Measurements from ENCODE around the gene SMC3.
"Not testable (repeated sequence)": the region's sequence is repeated elsewhere in the genome, so short reads cannot be mapped to it uniquely, and the experiment has no call there.

The SMC3 gene

GRCh38 chr10:110625951-110626855 lies 58.7 kb downstream of the SMC3 start:
- DNase-seq (ENCODE audit: low read depth in 2 of 2) = no peak

- no peak for DNase-seq (ENCODE audit: low read depth in 2 of 2)
Measured at GRCh38 chr10:110628161-110628560, 60.7 kb downstream of the SMC3 start.

- no peak for DNase-seq (ENCODE audit: low read depth in 2 of 2)
Measured at GRCh38 chr10:110629680-110630191, 62.2 kb downstream of the SMC3 start.

- DNase-seq (ENCODE audit: low read depth in 2 of 2) = no peak
Measured at GRCh38 chr10:110631934-110632333, 64.4 kb downstream of the SMC3 start.

GRCh38 chr10:110632591-110633215 lies 65.2 kb downstream of the SMC3 start:
- no peak for DNase-seq (ENCODE audit: low read depth in 2 of 2)

- DNase-seq (ENCODE audit: low read depth in 2 of 2) = no peak
Measured at GRCh38 chr10:110634527-110635209, 67.2 kb downstream of the SMC3 start.

GRCh38 chr10:110636572-110636931 lies 69.1 kb downstream of the SMC3 start:
- DNase-seq (ENCODE audit: low read depth in 2 of 2) = no peak

- DNase-seq (ENCODE audit: low read depth in 2 of 2) = no peak
Measured at GRCh38 chr10:110636932-110637557, 69.5 kb downstream of the SMC3 start.

- no peak for DNase-seq (ENCODE audit: low read depth in 2 of 2)
Measured at GRCh38 chr10:110637558-110638053, 70.1 kb downstream of the SMC3 start.

GRCh38 chr10:110638319-110638718 lies 70.8 kb downstream of the SMC3 start:
- no peak for DNase-seq (ENCODE audit: low read depth in 2 of 2)

GRCh38 chr10:110639046-110639445 lies 71.6 kb downstream of the SMC3 start:
- DNase-seq (ENCODE audit: low read depth in 2 of 2) = not testable (repeated sequence)

GRCh38 chr10:110639858-110640257 lies 72.4 kb downstream of the SMC3 start:
- DNase-seq (ENCODE audit: low read depth in 2 of 2) = not testable (repeated sequence)

GRCh38 chr10:110641256-110641655 lies 73.8 kb downstream of the SMC3 start:
- no peak for DNase-seq (ENCODE audit: low read depth in 2 of 2)

GRCh38 chr10:110642204-110643034 lies 74.9 kb downstream of the SMC3 start:
- no peak for DNase-seq (ENCODE audit: low read depth in 2 of 2)

- no peak for DNase-seq (ENCODE audit: low read depth in 2 of 2)
Measured at GRCh38 chr10:110643035-110643652, 75.6 kb downstream of the SMC3 start.

- DNase-seq (ENCODE audit: low read depth in 2 of 2) = no peak
Measured at GRCh38 chr10:110643653-110644597, 76.4 kb downstream of the SMC3 start, which contains the start of gene RBM20. Gene RBM20 (plus strand): TSS chr10:110644336. CDS start chr10:110644455, 119 bp downstream.

- DNase-seq (ENCODE audit: low read depth in 2 of 2) = no peak
Measured at GRCh38 chr10:110644598-110645462, 77.3 kb downstream of the SMC3 start.

Measured in activated CD8-positive, alpha-beta memory T cell treated with anti-CD3 and anti-CD28 coated beads for 4 hours (primary cell).